H9 (cell line): Measurements from ENCODE around the gene CCNL1. TPM values are rescaled to one million over a fixed set of nuclear protein-coding genes. Genes with fewer than 3 reads are reported as not detected.

Experiments used
- DNase-seq: peaks from one replicate; pipeline ENCODE4 v3.0.0-alpha.2; 2017
- H2AFZ ChIP-seq: one replicate; pipeline ENCODE4 v1.6.1; 2013; ENCODE audit warnings: mild to moderate bottlenecking, low read length, control low read depth, moderate library complexity
- H2AK5ac ChIP-seq: 2 replicates; pipeline ENCODE4 v1.6.1; 2013; ENCODE audit warnings: low read length, control low read depth, mixed read lengths; ENCODE audit not compliant: insufficient read length
- H2BK120ac ChIP-seq: one replicate; pipeline ENCODE4 v1.6.1; 2013; ENCODE audit warnings: low read depth, mild to moderate bottlenecking, low read length, control low read depth, inconsistent platforms; ENCODE audit not compliant: poor library complexity, severe bottlenecking
- H2BK12ac ChIP-seq: 2 replicates; pipeline ENCODE4 v1.6.1; 2013; ENCODE audit warnings: low read length, control low read depth, mixed read lengths, low read depth; ENCODE audit not compliant: insufficient read length
- H2BK15ac ChIP-seq: 2 replicates; pipeline ENCODE4 v1.6.1; 2013; ENCODE audit warnings: low read depth, low read length, control low read depth
- H2BK20ac ChIP-seq: one replicate; pipeline ENCODE4 v1.6.1; 2013; ENCODE audit warnings: low read depth, mild to moderate bottlenecking, low read length, control low read depth, inconsistent platforms; ENCODE audit not compliant: poor library complexity, severe bottlenecking
- H2BK5ac ChIP-seq: 2 replicates; pipeline ENCODE4 v1.6.1; 2013; ENCODE audit warnings: low read length, control low read depth, mixed read lengths; ENCODE audit not compliant: insufficient read length
- H3K14ac ChIP-seq: 2 replicates; pipeline ENCODE4 v1.6.1; 2013; ENCODE audit warnings: low read length, control low read depth; ENCODE audit not compliant: insufficient read depth
- H3K18ac ChIP-seq: 2 replicates; pipeline ENCODE4 v1.6.1; 2013; ENCODE audit warnings: low read depth, mild to moderate bottlenecking, mixed read lengths, low read length, control low read depth; ENCODE audit not compliant: insufficient read length
- H3K23ac ChIP-seq: 2 replicates; pipeline ENCODE4 v1.6.1; 2013; ENCODE audit warnings: low read length, control low read depth, mixed read lengths, low read depth; ENCODE audit not compliant: insufficient read length
- H3K23me2 ChIP-seq: 2 replicates; pipeline ENCODE4 v1.6.1; 2013; ENCODE audit warnings: low read depth, mild to moderate bottlenecking, mixed read lengths, low read length, control low read depth; ENCODE audit not compliant: insufficient read length, poor library complexity, severe bottlenecking
- H3K27ac ChIP-seq: 2 replicates; pipeline ENCODE4 v1.5.1; 2013; ENCODE audit warnings: low read length, control low read depth, mixed read lengths, low read depth; ENCODE audit not compliant: insufficient read length
- H3K27me3 ChIP-seq: 2 replicates; pipeline ENCODE4 v1.6.1; 2013; ENCODE audit warnings: low read length, control low read depth, inconsistent platforms; ENCODE audit not compliant: insufficient read depth
- H3K4ac ChIP-seq: 2 replicates; pipeline ENCODE4 v1.6.1; 2013; ENCODE audit warnings: low read depth, mild to moderate bottlenecking, control low read depth, inconsistent platforms, low read length, moderate library complexity
- H3K4me1 ChIP-seq: 2 replicates; pipeline ENCODE4 v1.6.1; 2013; ENCODE audit warnings: low read length, control low read depth, inconsistent platforms; ENCODE audit not compliant: insufficient read depth
- H3K4me2 ChIP-seq: 2 replicates; pipeline ENCODE4 v1.6.1; 2013; ENCODE audit warnings: low read length, control low read depth, mixed read lengths; ENCODE audit not compliant: insufficient read length, insufficient read depth
- H3K56ac ChIP-seq: 2 replicates; pipeline ENCODE4 v1.6.1; 2013; ENCODE audit warnings: low read depth, mild to moderate bottlenecking, mixed read lengths, low read length, control low read depth; ENCODE audit not compliant: insufficient read length
- H3K79me1 ChIP-seq: 2 replicates; pipeline ENCODE4 v1.6.1; 2013; ENCODE audit warnings: low read depth, mild to moderate bottlenecking, moderate library complexity, low read length, control low read depth, inconsistent platforms; ENCODE audit not compliant: insufficient read depth, poor library complexity, severe bottlenecking
- H3K79me2 ChIP-seq: 2 replicates; pipeline ENCODE4 v1.6.1; 2013; ENCODE audit warnings: low read length, control low read depth, inconsistent platforms; ENCODE audit not compliant: insufficient read depth
- H3K9ac ChIP-seq: 2 replicates; pipeline ENCODE4 v1.6.1; 2013; ENCODE audit warnings: low read length, control low read depth, mixed read lengths; ENCODE audit not compliant: insufficient read length; ENCODE audit errors: extremely low read depth
- H3K9me3 ChIP-seq: one replicate; pipeline ENCODE4 v1.6.1; 2013; ENCODE audit warnings: low read depth, low read length, inconsistent platforms; ENCODE audit not compliant: control insufficient read depth
- H3T11ph ChIP-seq: one replicate; pipeline ENCODE4 v1.6.1; 2013; ENCODE audit warnings: mild to moderate bottlenecking, low read length, control low read depth, inconsistent platforms
- H4K20me1 ChIP-seq: one replicate; pipeline ENCODE4 v1.6.1; 2013; ENCODE audit not compliant: control insufficient read depth, insufficient read length, insufficient read depth
- H4K5ac ChIP-seq: 2 replicates; pipeline ENCODE4 v1.6.1; 2013; ENCODE audit warnings: low read depth, mild to moderate bottlenecking, mixed read lengths, low read length, control low read depth; ENCODE audit not compliant: insufficient read length
- H4K8ac ChIP-seq: replicated peaks from 2 replicates; pipeline ENCODE4 v1.6.1; 2013; ENCODE audit warnings: low read length, control low read depth, mixed read lengths, low read depth; ENCODE audit not compliant: insufficient read length
- H4K91ac ChIP-seq: 2 replicates; pipeline ENCODE4 v1.6.1; 2013; ENCODE audit warnings: low read depth, mild to moderate bottlenecking, moderate library complexity, mixed read lengths, low read length, control low read depth; ENCODE audit not compliant: insufficient read length
- H3K27ac Mint-ChIP-seq, 3 experiments: 2 replicates in 2 of 3; 3 replicates in 1 of 3; pipeline ENCODE4 v1.8.0; 2020 to 2021; ENCODE audit warnings: mixed read lengths in 3 of 3, mild to moderate bottlenecking in 1 of 3, moderate library complexity in 1 of 3
- H3K27me3 Mint-ChIP-seq: 2 replicates; pipeline ENCODE4 v1.8.0; 2021; ENCODE audit warnings: low read depth, mild to moderate bottlenecking, moderate library complexity, mixed read lengths
- H3K36me3 Mint-ChIP-seq, 3 experiments: 2 replicates in 2 of 3; 3 replicates in 1 of 3; pipeline ENCODE4 v1.8.0; 2020 to 2021; ENCODE audit warnings: low read depth in 3 of 3, mixed read lengths in 3 of 3; ENCODE audit not compliant: insufficient read depth in 1 of 3
- H3K4me1 Mint-ChIP-seq, 2 experiments: 2 replicates each; pipeline ENCODE4 v1.8.0; 2020; ENCODE audit warnings: mixed read lengths in 2 of 2
- H3K4me3 Mint-ChIP-seq, 2 experiments: 2 replicates in 1 of 2; 3 replicates in 1 of 2; pipeline ENCODE4 v1.8.0; 2020 to 2021; ENCODE audit warnings: mild to moderate bottlenecking in 2 of 2, mixed read lengths in 2 of 2, moderate library complexity in 1 of 2
- H3K9me3 Mint-ChIP-seq, 2 experiments: 2 replicates in 1 of 2; 3 replicates in 1 of 2; pipeline ENCODE4 v1.8.0; 2020; ENCODE audit warnings: mild to moderate bottlenecking in 2 of 2, mixed read lengths in 2 of 2, moderate library complexity in 1 of 2
- CTCF ChIP-seq: fragments of 200-600 bp; sonication (generic); conservative IDR thresholded peaks from 3 replicates; pipeline ENCODE4 v1.8.0; 2021; ENCODE audit warnings: antibody characterized with exemption, mild to moderate bottlenecking
- WGBS: extraction: QIAGEN DNeasy Blood & Tissue Kit; methylation state at CpG from one replicate; pipeline ENCODE4 v1.1.7; 2013; ENCODE audit warnings: missing lambda C conversion rate, low lambda C conversion rate, mixed read lengths; ENCODE audit not compliant: insufficient read length; ENCODE audit errors: extremely low coverage; 5-methylcytosine and 5-hydroxymethylcytosine counted together
- total RNA-seq: library from RNA; stranded (reverse); gene quantifications from 2 replicates; pipeline ENCODE4 v1.2.1, GENCODE V29; 2021

CCNL1 gene
- total RNA-seq, 1 experiment from 2014 or later: 103 TPM

GRCh38 chr3:157100096-157100477, 59.9 kb downstream of the CCNL1 start:
- Histone ChIP-seq H4K5ac (no peak overlapping the region), H3K56ac (no peak overlapping the region), H2AK5ac (no peak overlapping the region), H2AFZ (no peak overlapping the region), H2BK12ac (no peak overlapping the region), H3K23ac (no peak overlapping the region), H3K23me2 (no peaks in the 10 kb centered on the region), H3K4me1 (peaks cover 5% of the 10 kb centered on the region), H3T11ph (no peak overlapping the region), H4K91ac (no peak overlapping the region), H2BK20ac (no peak overlapping the region), H4K20me1 (no peaks in the 10 kb centered on the region), H3K14ac (no peak overlapping the region), H3K27me3 (no peaks in the 10 kb centered on the region), H2BK15ac (no peak overlapping the region), H4K8ac (no peak overlapping the region), H2BK120ac (no peak overlapping the region), H3K4ac (no peak overlapping the region), H3K79me2 (no peaks in the 10 kb centered on the region), H3K9me3 (no peaks in the 10 kb centered on the region), H3K4me2 (no peak overlapping the region), H3K18ac (no peak overlapping the region), H2BK5ac (no peak overlapping the region), H3K79me1 (no peaks in the 10 kb centered on the region), H3K27ac (no peak overlapping the region), H3K9ac (no peak overlapping the region)
- Mint-ChIP-seq H3K36me3 (no peaks in the 10 kb centered on the region), H3K4me1 (peaks cover 9 to 22% of the 10 kb centered on the region in 2 experiments), H3K27me3 (peaks cover 6% of the 10 kb centered on the region), H3K27ac (no peak overlapping the region), H3K4me3 (no peak overlapping the region), H3K9me3 (0 out of 5 replicates have a peak, but pooled peaks cover 0 to 4% of the 10 kb centered on the region in 2 experiments)
- no CpG with 5 or more reads among the region's 4 CpGs for WGBS
- TF ChIP-seq CTCF: no peak
- DNase-seq: no peak
